Forelimb muscle (tissue), 1 donor: ENCODE measurements around the gene SUSD6. TPM values are rescaled to one million over a fixed set of nuclear protein-coding genes. Genes with fewer than 3 reads are reported as not detected.

Source experiments
- DNase-seq: peaks from one replicate; pipeline ENCODE4 v3.0.0-alpha.2; 2013; ENCODE audit warnings: low read depth
- polyA plus RNA-seq: library from polyadenylated mRNA; unstranded; fragments of 120-200 nt; gene quantifications from one replicate; pipeline ENCODE4 v1.2.1, GENCODE V29; 2013; ENCODE audit not compliant: insufficient read length

The SUSD6 gene, protein sequence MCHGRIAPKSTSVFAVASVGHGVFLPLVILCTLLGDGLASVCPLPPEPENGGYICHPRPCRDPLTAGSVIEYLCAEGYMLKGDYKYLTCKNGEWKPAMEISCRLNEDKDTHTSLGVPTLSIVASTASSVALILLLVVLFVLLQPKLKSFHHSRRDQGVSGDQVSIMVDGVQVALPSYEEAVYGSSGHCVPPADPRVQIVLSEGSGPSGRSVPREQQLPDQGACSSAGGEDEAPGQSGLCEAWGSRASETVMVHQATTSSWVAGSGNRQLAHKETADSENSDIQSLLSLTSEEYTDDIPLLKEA
- 18.0 TPM for polyA plus RNA-seq

DNA sequence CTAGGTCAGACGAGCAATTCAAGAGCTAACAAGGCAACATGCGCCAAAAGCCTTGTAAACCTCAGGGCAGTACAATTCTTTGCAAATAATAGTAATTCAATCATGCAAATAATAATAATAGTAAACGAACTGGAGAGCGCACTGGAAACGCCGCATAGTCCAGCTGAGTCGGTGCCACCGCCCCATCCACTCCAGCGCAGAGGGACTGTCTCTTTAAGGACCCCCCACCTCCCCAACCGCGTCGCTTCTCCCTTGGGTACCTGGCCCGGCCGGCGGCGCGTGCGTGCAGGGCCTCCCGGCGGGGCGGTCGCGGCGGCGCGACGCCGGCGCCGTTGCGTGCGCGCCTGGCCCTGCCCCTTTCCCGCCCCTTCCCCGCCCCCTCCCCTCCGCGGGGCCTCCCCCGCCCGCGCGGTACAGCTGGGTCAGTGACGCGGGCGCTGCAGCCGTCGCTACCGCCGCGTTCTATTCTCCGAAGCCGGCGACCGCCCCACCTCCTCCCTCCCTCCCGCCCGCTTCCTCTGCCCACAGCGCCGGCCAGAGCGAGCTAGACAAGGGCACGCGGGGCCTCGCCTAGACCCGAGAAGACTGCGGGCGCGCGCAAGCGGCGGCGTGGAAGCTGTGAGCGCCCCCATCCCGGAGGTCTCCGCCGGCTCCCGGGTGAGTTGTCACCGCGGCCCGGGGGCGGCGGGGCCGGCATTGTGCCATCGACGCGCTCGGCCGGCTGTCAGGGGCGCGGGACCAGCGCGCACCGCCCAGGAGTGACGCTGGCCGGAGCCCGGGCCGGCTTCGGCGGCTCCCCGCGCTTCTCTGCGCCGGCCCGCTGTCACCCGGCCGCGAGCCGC is at the start of gene SUSD6:
SUSD6 (plus strand) TSS at position 425 of the 842 bp plus-strand sequence. CDS start 46,997 bp downstream, outside the sequence.
- peak; percentile 65 for DNase-seq

DNA sequence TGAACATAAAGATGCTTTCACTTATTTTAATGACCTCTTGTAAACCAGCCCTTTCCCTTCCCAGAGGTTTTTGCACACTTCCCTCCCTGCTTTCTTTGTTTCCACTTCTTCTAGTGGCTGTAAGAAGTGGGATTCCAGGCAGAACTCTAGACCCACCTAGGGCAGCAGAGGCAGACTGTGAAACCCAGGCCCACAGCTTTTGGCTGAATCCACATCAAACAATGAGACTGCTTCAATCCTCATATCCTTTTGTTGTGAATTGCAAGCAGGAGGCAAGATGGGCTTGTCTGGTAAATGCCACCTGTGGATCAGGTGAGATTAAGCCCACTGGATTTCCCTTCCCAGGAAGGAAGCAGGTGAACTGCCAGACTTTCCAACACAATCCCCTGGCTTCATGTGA is 49.5 kb upstream of the SUSD6 start:
- DNase-seq, result no peak

DNA sequence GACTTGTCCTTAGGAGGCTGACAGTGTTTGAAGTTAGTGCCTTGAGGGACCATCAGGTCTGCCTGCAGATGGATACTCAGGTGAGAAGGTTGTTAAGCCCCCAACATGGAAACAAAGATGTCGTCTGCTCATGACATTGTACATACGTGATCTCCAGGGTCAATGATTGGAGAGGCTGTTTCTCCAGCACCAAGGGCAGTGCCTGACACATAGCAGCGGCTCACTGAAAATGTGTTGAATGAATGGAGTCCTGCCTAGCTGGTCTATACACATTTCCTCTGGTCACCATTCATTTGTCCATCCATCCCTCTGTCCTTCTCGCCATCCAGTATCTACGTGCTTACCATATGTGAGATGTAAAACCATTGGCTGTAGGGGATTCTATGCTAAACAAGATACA is 43.8 kb upstream of the SUSD6 start:
- no peak for DNase-seq

DNA sequence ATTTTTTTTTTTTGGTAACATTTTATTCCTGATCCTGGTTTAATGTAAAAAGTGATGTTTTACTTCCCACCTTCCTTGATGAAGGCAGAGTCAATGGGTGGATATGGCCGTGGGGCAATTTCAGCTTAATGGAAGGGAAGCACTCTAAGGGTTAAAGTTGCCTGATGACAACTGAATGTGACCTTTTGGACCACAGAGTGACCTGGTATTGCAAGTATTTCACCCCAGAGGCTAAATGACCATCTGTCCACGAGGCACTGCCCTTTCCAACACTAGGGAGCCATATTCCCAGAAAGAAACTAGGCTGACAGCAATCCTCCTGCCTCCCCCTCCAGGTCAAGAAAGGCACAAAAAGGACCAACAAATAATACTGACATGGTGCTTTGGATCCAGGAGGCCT is 41.5 kb upstream of the SUSD6 start:
- no peak for DNase-seq

DNA sequence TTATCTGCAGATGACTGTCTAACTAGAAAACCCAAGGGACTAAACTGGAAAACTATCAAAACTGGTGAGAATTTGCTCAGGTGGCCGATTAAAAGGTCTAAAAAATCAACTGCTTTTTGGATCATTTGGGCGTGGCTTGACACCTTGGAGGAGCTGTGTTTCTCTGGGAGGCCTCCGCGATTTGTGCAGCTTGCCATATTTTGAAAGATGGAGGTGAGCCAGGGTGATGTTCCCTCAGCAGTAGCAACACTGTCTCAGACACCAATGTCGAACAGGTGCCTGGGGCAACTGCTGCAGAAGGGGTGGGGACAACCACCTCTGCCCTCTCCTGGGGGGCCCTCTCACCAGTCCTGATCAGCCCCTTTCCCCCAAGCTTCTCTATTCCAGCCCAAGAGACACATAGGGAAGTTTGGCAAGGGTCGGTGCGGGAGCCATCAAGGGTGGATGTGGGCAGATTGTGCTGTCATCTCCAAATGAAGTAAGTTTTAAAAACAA is 40.5 kb upstream of the SUSD6 start:
- DNase-seq, result no peak

DNA sequence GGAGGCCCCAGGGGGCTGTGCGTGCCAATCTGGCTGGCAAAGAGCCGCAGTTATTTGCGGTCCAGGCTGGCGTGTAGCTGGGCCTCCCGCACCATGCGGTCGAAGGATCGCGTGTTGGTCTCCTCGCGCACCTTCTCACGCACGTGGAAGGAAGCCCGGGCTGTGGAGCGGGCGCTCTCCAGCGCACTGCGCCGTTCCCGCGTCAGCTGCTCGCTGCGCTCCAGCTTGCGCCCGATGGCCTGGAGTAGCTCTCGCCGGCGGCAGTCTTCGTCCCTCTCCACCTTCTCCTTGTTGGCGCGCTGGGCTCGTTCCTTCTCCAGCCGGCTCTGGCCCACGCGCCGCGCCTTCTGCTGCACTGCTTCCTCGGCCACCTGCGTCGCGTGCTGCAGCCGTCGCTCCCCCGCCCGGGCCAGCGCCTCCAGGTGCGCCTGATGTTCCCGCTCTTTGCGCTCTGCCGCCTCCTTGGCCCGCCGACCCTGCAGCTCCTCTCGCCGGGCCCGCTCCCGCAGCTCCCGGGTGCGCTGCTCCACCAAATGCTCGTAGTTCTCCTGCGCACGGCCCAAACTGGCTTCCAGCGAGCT is 39.9 kb upstream of the SUSD6 start:
- no peak for DNase-seq

DNA sequence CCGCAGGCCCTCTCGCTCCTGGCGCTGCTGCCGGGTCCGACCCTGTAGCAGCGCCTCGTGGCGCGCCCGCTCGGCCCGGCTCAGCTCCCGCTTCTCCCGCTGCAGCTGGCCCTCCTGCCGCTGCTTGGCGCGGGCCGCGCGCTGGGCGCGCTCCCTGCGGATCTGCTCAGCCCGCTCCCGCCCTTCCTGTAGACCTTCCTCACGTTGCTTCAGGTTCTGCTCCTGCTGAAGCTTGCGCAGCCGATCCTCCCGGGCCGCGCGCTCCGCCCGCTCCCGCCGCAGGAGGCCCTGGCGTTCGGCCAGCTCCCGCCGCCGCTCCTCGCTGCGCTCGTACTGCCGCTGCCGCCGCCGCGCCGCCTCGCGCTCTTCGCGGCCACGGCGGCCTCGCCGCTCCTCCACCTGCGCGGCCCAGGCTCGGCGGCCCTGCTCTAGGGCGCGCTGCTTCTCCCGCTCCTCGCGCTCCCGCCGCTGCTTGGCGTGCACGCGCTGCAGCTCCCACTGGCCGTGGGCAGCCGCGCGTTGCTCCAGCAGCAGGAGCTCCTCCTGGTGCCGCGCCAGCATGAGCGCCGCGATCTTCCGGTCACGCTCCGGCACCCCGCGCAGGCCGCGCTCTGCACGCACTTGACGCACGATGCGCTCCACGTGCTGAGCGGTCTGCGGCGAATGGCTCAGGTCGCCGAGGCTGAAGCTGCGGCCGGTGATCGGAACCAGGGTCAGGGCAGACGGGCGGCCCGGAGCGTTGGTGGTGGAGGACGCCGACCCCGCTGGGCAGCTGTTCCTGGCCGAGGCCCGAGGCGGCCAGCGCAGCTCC is 39.2 kb upstream of the SUSD6 start:
- DNase-seq, result no peak

DNA sequence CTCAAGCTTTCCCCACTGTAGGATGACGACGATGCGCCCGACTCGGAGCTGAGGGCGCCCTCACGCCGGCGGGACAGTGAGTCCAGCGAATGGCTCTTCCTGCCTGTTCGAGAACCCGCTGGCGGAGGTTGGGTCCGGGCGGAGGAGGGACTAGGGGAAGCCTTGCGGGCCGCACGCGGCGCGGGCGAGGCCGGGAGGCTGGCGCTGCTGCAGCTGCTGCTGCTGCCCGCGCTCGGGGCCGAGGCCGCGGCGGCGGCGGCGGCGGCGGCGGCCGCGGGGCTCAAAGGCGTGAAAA is 38.6 kb upstream of the SUSD6 start:
- DNase-seq, result no peak

DNA sequence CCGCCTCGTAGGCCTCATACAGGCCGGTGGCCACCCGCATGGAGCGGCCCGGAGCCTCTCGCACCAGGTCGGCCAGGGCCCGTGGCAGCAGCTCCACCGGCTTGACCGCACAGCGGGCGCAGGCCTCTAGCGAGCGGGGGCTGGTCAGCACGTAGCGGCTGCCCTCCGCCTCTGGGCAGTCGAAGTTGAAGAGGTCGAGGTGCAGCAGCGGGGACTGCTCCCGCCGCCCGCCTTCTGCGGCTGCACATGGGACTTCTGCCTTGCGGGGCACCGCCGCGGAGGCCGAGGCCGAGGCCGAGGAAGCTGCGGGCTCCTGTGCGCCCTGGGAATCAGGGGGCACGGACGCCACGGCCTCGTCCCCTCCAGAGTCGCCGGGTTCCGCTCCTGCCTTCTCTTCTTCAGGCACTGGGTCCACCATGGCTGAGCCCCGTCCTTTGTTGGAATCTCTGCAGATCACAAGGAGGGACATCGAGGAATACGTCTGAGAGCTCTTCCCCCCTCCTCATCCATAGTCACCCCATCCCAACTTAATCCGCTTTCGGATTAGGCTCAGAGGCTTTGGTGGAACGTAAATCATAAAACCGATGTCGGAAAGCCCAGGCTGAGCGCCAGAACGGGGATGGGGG is 38.1 kb upstream of the SUSD6 start:
- DNase-seq, result no peak

DNA sequence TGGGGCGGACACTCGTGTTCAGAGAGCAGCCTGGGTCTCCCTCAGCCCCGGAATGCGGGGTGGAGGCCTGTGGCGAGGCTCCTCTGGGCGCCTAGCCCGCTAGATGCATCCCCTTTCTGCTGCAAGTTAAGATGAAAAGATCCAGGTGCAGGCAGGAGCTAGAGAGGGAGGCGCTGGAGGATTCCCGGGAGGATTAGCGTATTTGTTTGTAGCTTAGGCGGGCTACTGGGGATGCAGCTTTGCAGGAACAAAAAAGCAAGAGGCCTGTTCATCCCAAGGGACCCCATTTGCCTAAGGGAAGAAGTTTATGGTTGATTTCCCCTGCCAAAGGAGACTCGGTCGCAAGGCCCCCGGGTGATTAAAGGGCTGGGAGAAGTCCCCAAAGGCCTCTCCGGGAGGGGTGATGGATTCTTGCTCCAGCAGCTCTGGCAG is 37.5 kb upstream of the SUSD6 start:
- no peak for DNase-seq

DNA sequence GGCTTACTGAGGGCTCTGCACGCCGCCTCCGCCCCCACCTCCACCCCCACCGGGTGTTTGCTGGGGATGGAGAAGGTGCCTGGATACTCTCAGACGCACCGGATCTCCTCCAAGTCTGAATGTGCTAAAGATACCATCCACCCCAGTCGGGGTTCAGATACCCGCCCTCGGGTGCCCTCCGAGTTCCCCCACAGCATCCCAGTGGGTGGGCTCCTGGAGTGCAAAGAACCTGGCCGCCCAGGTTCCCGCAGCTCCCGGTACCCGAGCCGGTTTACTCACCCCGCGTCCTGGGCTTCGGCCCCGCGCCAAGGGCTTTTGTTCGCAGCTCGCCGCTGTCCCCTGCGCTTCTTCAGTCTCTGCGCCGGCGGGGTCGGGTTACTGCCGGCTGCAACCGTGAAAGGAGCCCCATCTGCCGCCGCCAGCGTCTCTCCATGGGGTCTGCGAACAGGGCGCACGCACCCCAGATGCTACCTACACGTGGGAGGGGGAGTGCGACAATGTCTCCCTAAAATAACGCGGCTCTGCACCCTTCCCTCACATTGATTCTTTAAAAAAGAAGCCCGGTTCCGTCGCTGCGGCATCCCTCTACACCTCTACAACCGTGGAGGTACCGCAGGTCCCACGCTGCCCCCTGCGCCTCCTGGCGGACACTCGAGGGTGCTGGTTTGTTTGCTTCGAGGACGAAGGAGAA is 37.0 kb upstream of the SUSD6 start, which contains the start of gene CCDC177:
CCDC177 (minus strand) TSS at position 609 of the 691 bp plus-strand sequence. CDS start 1,249 bp downstream, outside the sequence.
- DNase-seq, result no peak

DNA sequence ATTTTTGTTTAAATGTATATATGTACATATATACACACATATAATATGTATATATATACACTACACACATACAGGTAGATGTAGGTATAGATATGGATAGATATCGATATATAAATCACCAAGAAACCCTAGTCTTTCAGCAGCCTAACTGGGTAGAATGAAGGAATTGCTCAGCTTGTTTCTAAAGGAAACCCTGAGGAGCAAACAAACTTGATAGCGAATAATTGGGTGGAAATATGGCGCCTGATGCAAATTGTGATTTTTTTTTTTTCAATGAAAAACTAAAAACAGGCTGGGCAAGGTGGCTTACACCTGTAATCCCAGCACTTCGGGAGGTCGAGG is 36.5 kb upstream of the SUSD6 start:
- DNase-seq, result no peak

DNA sequence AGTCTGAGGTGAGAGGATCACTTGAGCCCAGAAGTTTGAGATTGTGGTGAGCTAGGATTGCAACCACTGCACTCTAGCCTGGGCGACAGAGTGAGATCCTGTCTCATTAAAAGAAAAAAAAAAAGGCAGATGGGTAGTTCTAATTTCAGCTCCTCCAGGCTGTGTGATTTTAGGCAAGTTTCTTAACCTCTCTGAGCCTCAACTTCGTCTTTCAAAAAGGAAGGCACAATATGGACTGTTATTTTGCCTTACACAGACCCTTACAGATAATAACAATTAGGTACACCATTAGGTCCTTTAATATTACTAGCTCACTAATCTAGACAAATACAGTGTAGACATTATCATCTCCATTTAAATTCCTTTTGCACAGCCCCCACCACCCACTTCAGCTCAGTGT is 31.9 kb upstream of the SUSD6 start:
- DNase-seq, result no peak

DNA sequence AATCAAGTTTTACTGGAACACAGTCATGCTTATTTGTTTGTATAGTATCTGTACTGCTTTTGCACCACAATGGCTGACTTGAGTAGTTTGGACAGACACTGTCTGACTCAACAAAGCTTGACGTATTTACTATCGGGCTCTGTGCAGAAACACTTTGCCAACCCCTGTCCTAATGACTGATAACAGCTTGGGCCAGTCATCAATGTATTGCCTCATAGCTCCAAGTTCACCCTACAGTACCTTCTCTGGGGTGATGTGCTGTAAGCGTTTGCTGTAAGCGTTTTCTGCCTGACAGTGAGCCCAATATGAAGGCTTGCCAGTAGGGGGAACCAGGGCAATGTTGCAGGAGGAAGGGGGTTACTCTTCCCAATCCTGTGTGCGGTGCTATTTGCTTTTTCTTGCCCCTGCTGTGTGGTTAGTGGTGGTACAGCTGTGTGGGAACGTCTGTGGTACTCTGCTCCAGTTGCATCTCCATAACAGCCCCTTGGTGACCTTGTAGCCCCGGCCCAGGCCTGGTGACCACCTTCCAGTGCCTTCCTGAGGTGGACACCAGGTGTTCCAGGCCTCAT is 31.3 kb upstream of the SUSD6 start:
- DNase-seq, result no peak

DNA sequence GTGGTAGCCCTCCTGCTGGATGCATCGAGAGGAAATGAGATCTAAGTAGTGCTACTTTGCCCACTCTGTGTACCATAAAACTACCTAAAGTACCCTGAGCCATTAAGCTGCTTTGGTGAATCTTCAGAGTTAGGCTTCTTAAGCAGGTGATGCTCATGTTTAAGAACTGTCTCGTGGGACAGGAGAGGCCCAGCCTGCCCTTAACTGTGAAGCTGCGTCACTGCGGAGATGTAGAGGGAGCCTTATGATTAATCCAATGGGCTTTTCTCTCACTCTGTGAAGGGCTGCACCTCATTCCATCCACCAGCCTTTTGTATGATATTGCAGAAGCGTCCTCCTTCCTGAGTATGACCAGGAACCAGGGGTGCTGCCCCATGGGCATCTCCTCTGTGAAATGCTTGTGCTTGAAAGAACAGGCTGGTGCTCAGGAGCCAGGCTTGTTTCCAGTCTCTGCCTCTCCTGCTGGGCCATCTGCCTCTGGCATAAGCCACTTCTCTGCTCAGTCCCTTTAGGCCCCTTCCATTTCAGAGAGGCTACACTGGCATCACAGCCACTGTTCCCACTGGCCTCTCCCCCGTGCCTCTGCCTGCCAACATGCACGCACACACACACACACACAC is 30.0 kb upstream of the SUSD6 start:
- DNase-seq, result no peak

DNA sequence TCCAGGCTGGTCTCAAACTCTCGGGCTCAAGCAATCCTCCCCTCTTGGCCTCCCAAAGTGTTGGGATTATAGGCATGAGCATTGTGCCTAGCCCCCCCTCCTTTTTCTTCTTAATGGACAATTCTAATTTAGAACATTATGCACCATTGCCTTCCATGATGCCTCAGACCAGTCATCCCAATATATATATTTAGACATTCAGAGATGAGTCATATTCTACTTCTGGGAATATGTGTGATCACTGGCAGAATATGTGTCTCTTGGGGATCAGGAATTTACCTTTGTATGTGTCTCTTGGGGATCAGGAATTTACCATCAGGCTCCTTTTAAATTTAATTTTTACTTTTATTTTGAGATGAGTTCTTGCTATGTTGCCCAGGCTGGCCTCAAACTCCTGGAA is 29.2 kb upstream of the SUSD6 start:
- DNase-seq, result no peak

DNA sequence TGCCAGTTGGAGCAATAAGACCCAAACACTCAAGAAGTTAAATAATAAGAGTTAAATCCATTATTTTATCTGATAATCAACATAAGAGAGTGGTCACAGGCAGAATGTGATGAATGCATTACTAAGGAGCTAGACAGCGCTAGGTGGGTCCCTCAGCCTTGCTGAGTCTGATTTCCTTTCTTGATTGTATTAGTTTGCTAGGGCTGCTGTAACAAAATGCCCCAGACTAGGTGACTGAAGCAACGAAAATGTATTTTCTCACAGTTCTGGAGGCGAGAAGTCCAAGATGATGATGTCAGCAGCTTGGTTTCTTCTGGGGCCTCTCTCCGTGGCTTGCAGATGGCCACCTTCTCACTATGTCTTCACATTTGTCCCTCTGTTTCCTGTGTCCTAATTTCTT is 28.6 kb upstream of the SUSD6 start:
- no peak for DNase-seq

DNA sequence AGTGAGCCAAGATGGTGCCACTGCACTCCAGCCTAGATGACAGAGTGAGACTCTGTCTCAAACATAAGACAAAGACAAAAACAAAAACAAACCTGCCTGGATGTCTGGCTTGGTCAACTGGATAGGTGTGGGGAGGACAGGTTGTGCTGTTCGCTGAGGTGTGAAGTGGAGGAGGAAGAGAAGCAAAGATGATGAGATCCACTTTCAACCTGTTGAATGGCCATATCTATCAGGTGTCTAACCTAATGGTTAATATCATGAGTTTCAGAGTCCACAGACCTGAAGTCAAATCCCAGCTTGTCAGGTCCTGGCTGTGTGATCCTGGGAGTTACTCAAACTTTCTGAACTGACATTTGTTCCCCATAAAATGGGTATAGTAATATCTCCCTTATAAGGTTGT is 27.0 kb upstream of the SUSD6 start:
- DNase-seq, result no peak

DNA sequence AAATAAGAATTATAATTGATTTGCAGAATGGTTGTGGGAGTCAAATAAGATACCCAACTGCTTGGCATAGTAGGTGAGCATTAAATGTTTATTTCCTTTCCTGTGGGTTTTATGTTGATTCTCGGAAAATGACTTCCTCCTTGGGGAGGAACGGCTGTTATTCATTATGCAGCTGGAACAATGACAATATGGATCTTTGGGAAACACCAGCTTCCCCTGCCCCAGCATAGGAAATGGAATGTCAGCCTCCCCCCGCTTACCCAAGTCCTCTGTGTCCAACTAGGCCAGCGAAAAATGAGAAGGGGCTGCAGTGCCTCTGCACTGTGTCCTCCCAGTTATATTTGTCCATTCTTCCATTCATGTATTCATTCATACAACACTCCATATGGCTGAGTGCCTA is 25.0 kb upstream of the SUSD6 start:
- no peak for DNase-seq

DNA sequence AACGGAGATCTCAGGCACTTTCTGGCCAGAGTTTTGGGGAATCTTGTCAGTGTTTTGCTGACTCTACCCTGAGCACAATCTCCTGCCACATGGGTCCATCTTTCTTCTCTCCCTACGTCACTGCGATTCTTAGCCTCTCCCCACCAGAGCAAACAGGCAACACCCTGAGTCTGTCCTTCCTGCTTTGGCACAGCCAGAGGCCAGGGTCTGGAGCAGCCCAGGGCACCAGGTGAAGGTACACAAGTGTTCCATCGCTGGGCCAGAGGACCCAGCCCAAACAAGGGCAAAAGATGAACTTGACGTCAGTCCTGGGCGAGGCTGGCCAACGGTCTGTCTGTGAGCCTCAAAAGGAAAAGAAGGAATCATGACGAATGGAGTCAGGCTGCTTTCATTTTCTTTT is 24.0 kb upstream of the SUSD6 start:
- DNase-seq, result no peak
